Loucy (cell line): Measurements from ENCODE around the gene KCNC2.

Source experiments
- H2AFZ ChIP-seq: fragments of 200-600 bp; sonication (generic); 2 replicates; pipeline ENCODE4 v1.6.0; 2016; ENCODE audit warnings: antibody characterized with exemption, mild to moderate bottlenecking, low read length, moderate library complexity
- H3F3A ChIP-seq: fragments of 200-600 bp; 2 replicates; pipeline ENCODE4 v1.6.0; 2016; ENCODE audit warnings: antibody characterized with exemption, low read depth, mild to moderate bottlenecking
- H3K27me3 ChIP-seq: fragments of 200-600 bp; sonication (generic); 2 replicates; pipeline ENCODE4 v1.6.1; 2014; ENCODE audit warnings: low read length, mild to moderate bottlenecking; ENCODE audit not compliant: insufficient read depth, poor library complexity, severe bottlenecking
- H3K36me3 ChIP-seq: fragments of 200-600 bp; sonication (generic); 2 replicates; pipeline ENCODE4 v1.6.1; 2016; ENCODE audit warnings: low read length; ENCODE audit not compliant: insufficient read depth
- H3K4me1 ChIP-seq: fragments of 200-600 bp; sonication (generic); 2 replicates; pipeline ENCODE4 v1.5.1; 2014; ENCODE audit warnings: low read length, mild to moderate bottlenecking; ENCODE audit not compliant: insufficient read depth, poor library complexity, severe bottlenecking
- H3K4me2 ChIP-seq: fragments of 200-600 bp; sonication (generic); 2 replicates; pipeline ENCODE4 v1.6.0; 2014; ENCODE audit warnings: antibody characterized with exemption, low read length, low read depth, mild to moderate bottlenecking; ENCODE audit not compliant: poor library complexity, severe bottlenecking
- H3K4me3 ChIP-seq: fragments of 200-600 bp; sonication (generic); 2 replicates; pipeline ENCODE4 v1.5.1; 2014; ENCODE audit warnings: low read length, mild to moderate bottlenecking, mixed read lengths; ENCODE audit not compliant: poor library complexity, severe bottlenecking
- H3K79me2 ChIP-seq: fragments of 200-600 bp; sonication (generic); 2 replicates; pipeline ENCODE4 v1.6.1; 2014; ENCODE audit warnings: low read length; ENCODE audit not compliant: insufficient read depth
- H3K9ac ChIP-seq: fragments of 200-600 bp; sonication (generic); 2 replicates; pipeline ENCODE4 v1.6.0; 2014; ENCODE audit warnings: mild to moderate bottlenecking, low read depth, low read length, moderate library complexity; ENCODE audit not compliant: poor library complexity, severe bottlenecking
- H3K9me2 ChIP-seq: fragments of 200-600 bp; sonication (generic); replicated peaks from 2 replicates; pipeline ENCODE4 v1.6.1; 2016; ENCODE audit warnings: low read depth, low read length, mixed read lengths
- H3K9me3 ChIP-seq: fragments of 200-600 bp; sonication (generic); 2 replicates; pipeline ENCODE4 v1.6.1; 2014; ENCODE audit warnings: mild to moderate bottlenecking, antibody characterized with exemption, low read length, low read depth; ENCODE audit not compliant: insufficient read depth
- H4K20me1 ChIP-seq: fragments of 200-600 bp; sonication (generic); 2 replicates; pipeline ENCODE4 v1.6.0; 2014; ENCODE audit warnings: antibody characterized with exemption, low read length, mild to moderate bottlenecking; ENCODE audit not compliant: insufficient read depth, poor library complexity, severe bottlenecking
- CTCF ChIP-seq: fragments of 200-600 bp; sonication (generic); conservative IDR thresholded peaks from 2 replicates; pipeline ENCODE4 v1.5.1; 2014; ENCODE audit warnings: mild to moderate bottlenecking, antibody characterized with exemption, low read length
- EZH2phosphoT487 ChIP-seq: fragments of 200-600 bp; IDR thresholded peaks from 2 replicates; pipeline ENCODE4 v1.6.1; 2018; ENCODE audit warnings: antibody characterized with exemption, mild to moderate bottlenecking, moderate library complexity, borderline replicate concordance

Gene KCNC2

GRCh38 chr12:75207338-75208083 lies 2.1 kb downstream of the KCNC2 start:
- H3K4me3 ChIP-seq: no peak overlapping the region
- H3F3A ChIP-seq: no peaks in the 10 kb centered on the region
- no peaks in the 10 kb centered on the region for H3K4me1 ChIP-seq
- H3K9me2 ChIP-seq: no peaks in the 10 kb centered on the region
- H3K4me2 ChIP-seq: no peak overlapping the region
- H3K9me3 ChIP-seq: no peaks in the 10 kb centered on the region
- no peak overlapping the region for H2AFZ ChIP-seq
- no peak for TF ChIP-seq EZH2phosphoT487
- TF ChIP-seq CTCF: no peak
- H3K79me2 ChIP-seq: no peaks in the 10 kb centered on the region
- no peak overlapping the region for H3K9ac ChIP-seq
- H4K20me1 ChIP-seq: no peaks in the 10 kb centered on the region
- H3K36me3 ChIP-seq: no peaks in the 10 kb centered on the region
- no peaks in the 10 kb centered on the region for H3K27me3 ChIP-seq

GRCh38 chr12:75205558-75205957 lies 4.1 kb downstream of the KCNC2 start:
- Histone ChIP-seq H3K4me1 (peaks cover 3% of the 10 kb centered on the region), H3K9ac (no peak overlapping the region), H3K36me3 (no peaks in the 10 kb centered on the region), H3K27me3 (no peaks in the 10 kb centered on the region), H3K9me3 (no peaks in the 10 kb centered on the region), H2AFZ (no peak overlapping the region), H3K4me3 (no peak overlapping the region), H3K79me2 (no peaks in the 10 kb centered on the region), H4K20me1 (no peaks in the 10 kb centered on the region), H3K9me2 (no peaks in the 10 kb centered on the region), H3K4me2 (no peak overlapping the region), H3F3A (no peaks in the 10 kb centered on the region)
- TF ChIP-seq EZH2phosphoT487 (no peak), CTCF (no peak)

GRCh38 chr12:75196865-75197264 lies 12.8 kb downstream of the KCNC2 start:
- Histone ChIP-seq H3K9me3 (no peaks in the 10 kb centered on the region), H3K4me2 (no peak overlapping the region), H3K27me3 (no peaks in the 10 kb centered on the region), H4K20me1 (no peaks in the 10 kb centered on the region), H3K9me2 (no peaks in the 10 kb centered on the region), H3K9ac (no peak overlapping the region), H3F3A (no peaks in the 10 kb centered on the region), H3K4me1 (peaks cover 3% of the 10 kb centered on the region), H3K36me3 (no peaks in the 10 kb centered on the region), H2AFZ (no peak overlapping the region), H3K79me2 (no peaks in the 10 kb centered on the region), H3K4me3 (no peak overlapping the region)
- TF ChIP-seq EZH2phosphoT487 (no peak), CTCF (no peak)
